Stimulated activated CD4-positive, alpha-beta T cell treated with anti-CD3 and anti-CD28 coated beads, Interleukin-1b, Interleukin-23, amount 100 ng/mL, for 24 hours (primary cell): ENCODE data around the gene PRKCQ.
"Not testable (repeated sequence)": the region's sequence is repeated elsewhere in the genome, so short reads cannot be mapped to it uniquely, and the experiment has no call there.

Experiments used
- DNase-seq, 4 experiments: peaks; one replicate each; pipeline ENCODE4 v3.0.0-alpha.2; 2020; ENCODE audit warnings: low read depth in 4 of 4, low spot score in 1 of 4

Gene PRKCQ

DNA sequence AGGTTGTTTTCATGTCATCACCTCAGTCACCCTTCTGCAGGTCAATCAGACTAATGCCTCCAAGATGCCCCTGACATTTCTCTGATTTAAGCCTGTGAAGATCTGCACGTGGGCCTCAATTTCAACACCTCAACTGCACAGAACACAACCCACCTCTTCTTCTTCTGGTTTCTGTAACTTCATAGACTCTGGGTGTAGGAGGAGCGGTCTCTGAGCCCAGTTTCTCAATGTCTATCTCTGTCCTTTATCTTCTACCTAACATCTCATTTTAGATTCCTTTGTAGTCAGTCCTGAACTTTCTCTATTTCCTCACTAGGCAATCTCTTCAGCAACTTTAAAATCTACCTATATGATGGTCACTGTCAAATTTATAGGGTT lies 85.6 kb downstream of the PRKCQ start:
- no peak for DNase-seq

DNA sequence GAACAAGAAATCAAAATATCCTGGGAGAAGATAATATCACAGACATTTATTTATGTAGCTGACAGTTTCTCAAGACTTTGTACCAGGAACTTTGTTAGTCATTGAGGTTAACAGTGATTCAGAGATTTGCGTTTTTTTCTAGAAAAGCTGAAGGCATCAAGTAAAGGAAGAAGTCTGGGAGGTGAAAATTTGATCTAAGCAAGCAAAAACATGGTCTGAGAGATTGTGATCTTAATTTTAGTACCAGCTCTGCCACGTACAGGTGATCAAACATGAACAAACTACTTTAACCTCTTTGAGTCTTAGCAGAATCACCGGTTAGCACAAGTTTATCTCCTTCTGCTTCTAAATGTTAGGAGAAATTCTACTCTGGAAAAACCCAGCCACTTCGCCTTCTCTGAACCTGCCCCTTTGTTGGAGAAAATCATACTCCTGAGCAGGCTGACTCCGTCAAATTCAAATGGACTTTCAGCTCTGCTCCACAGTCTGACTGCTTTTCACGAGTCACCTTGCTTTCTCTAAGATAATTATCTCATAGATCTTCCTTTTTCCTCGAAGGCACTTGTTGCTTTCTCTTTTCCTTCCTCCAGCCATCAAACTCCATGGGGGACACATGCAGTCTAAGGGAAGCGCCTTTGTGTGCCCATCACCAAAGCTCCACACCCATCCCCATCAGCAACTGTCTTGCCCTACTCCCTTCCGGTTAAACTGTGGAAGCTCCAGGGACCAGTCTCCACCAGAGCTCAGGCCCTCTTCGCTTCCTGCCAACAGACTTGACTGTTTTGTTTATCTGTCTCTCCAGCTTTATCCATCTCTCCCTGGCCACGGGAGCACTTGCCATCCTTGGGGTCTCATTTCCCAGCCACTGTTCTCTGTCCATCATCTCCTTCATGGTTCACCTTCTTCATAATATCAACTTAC lies 86.3 kb downstream of the PRKCQ start:
- DNase-seq, result no peak

DNA sequence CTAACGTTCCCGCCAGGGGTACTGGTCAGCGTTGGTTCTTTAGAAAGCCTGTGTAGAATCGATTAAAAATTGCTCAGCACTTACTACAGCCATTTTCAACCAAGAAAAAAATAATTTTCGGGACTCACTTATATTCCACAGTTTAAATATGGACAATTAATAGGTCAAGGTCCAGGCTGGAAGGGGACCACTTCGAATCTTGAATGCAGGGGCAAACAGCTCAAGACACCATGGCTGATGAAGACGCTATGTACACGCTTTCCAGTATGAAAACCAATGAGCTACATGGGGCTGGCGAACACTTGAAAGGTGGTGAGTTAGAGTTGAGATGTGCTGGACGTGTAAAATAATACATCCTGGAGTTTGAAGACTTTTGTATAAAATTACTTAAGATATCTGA lies 87.2 kb downstream of the PRKCQ start:
- no peak for DNase-seq

DNA sequence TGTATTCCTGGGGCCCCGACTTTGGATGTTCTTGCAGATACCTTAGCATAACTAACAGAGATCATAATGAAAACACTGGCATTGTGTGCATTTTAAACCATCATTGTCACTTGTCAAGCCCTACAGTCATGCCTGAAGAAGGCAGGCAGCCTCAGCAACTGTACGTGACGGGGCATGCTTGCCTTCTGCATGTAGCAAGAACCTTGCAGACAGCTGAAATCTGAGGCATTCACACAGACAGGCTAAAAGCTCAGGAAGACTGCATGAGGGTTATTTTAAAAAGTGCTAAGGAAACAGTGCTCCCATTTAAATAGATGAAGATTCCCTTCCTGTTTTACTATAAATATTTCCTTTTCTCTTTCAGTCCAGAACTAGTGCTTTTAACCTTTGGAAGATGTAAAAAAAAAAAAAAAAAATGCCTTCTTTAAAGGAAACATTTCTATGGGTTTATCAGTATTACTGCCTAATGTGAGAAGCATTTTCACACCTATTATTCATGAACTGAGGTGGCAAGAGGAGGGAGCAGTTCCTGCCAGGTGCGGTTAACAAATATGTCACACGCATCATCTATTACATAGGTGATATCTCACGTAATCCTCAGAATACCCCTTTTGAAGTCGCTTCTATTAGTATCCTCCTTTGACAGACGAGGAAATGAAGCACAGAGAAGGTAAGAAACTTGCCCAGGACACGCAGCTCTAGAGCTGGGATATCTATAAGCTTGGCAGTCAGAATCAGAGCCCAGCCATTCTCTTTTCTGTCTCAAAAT lies 88.1 kb downstream of the PRKCQ start:
- DNase-seq, result no peak

DNA sequence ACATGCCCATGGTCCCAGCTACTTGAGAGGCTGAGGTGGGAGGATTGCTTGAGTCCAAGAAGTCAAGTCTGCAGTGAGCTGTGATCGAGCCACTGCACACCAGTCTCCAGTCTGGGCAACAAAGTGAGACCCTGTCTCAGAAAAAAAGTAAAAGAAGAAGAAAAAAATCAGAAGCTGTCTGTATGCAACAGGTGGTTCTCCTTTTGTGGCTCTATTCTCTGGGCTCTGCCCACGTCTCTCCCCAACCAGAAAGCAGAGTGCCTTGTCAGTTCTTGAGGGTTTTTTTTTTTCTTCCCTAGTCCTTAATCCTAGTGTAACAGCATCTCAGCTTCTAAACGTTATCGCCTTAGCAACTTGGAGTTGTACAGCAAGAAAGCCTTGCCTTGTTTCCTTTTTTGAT lies 89.5 kb downstream of the PRKCQ start:
- no peak for DNase-seq

DNA sequence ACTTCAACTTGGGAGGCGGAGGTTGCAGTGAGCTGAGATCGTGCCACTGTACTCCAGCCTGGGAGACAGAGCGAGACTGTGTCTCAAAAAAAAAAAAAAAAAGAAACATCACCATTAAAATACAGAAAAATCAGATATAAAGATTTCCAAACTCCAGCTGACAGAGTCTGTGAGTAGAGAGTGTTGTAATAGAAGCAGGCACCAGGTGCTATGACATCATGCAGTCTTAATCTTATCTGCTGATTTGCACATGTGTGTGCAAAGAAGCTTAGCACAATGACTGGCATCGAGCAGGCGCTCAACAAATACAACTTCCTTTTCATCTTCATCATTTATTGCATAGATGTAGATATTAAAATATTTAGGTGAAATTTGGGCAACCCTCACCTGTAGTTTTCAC lies 92.2 kb downstream of the PRKCQ start:
- no peak for DNase-seq

DNA sequence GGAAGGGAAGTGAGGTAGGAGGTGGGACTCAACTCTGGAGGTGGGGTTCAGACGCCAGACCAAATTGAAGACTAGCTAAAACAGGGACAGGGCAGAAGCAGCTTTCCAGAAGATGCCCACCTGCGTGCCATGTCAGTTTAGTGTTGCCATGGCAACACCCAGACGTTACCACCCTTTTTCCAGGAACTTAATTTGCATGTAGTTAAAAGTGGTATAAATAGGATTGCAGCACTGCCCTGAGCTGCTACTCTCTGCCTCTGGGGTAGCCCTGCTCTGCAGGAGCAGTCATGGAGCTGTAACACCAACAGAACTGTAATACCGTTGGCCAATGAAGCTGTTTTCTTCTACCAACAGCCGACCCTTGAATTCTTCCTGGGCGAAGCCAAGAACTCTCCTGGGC lies 93.8 kb downstream of the PRKCQ start:
- no peak for DNase-seq

DNA sequence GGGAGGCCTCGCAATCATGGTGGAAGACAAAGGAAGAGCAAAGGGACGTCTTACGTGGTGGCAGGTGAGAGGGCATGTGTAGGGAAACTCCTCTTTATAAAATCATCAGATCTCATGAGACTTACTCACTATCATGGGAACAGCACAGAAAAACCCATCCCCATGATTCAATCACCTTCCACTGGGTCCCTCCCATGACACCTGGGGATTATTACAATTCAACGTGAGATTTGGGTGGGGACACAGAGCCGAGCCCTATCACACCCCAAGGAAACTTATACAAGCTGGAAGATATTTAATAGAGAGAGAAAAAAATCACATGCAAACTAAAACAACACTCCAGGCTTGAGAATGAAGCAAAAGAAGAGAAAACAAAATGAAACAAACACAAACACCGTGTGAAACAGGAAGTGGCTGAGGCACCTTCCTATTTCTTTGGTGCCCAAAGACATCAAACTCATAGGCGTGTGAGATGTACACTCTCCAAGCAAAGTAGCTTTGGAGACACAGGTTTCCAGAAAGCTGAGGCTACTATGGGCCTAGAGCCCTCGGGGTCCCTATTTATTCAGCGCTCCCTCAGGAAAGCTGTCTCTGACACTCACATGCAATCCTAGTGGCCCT lies 97.2 kb downstream of the PRKCQ start:
- no peak for DNase-seq

DNA sequence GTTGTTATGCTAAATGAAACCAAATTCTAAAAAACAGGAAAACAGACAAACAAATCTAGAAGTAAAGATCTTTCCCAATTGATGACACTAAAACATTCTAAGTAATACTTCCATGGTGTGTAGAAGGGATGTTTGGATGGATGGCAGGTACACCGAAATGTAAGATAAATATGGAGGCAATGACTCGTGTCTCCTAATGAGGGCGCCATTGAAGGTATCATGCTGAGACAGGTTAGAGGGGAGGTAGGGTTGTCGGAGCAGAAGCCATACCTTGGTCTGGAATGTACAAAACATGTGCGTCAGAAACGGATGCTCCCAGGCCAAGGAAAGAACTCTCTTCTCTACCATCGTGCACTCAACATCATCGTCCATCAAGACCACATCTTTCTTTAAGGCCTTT lies 101.4 kb downstream of the PRKCQ start:
- no peak for DNase-seq

DNA sequence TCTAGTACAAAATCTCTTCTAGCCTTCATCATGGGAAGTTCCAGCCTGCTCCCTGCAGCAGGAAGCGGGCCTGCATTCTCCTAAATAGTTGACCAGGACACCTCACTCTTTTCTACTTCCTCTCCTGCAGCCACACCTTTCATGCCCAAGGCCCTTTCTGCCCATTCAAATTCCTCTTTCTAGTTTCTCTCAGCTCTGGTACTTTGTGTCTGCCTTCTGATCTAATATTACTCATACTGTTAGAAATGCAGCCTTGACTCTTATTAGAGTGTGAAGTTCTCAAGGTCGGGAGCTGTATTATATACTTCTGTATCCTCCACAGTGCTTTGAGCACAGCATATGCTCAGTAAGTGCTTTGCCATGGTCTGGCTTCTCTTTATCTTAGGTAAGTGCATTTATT lies 103.1 kb downstream of the PRKCQ start:
- DNase-seq, result no peak

DNA sequence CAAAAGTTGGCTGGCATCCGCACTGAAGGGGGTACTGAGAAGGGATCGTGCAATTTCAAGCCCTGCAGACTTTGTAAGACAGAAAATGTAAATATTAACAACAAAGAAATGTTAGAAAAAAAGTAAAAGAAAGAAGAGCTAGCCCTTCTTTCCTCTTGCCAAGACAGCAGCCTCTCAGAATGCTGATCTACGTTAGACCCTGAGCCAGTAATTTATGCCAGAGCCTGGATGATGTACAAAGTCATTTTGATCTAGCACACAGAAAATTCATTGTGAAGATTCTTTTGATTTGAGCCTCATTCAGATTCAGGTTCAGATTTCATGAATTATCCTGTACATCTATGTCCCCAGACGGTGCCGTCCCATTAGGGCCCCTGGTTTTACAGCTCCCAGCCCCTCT lies 105.2 kb downstream of the PRKCQ start:
- no peak for DNase-seq

DNA sequence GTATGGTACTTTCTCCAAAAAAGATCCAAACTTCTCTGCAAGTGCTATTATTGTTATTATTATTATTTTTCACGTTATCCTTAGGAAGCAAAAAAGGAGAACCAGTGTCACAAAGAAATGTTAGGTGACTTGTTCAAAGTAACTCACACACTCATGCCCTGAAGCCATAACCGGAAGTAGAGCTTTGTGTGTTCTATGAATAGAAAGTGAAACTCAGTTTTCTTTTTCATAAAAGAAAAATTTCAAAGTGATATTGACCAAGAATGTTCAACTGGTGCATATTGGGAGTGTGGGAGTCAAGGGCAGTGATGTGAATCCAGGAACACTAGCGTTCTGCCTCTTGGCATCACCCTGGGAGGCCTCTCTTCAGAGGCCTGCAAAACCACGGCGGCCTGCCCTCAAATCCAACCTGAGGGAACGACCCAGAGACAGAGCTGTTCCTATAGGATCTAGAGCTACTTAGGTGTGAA lies 106.1 kb downstream of the PRKCQ start:
- DNase-seq, result no peak

DNA sequence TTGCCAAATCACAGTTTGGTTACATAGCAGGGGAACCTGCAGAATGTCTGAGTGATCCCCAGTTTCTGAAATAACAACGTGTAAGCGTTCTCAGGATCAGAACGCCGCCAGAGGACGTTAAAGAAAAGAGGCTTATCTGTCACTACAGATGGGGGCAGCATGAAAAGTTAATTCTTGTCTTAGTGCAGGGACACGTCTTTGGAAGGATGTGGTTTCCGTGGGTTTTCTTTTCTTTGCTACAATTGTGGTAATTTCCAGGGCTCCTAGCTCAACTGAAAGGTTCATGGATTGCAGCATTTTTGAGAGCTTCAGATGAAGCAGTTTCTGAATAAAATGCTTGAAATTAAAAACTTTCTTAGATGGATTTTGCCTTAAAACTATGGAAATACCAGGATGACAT lies 106.6 kb downstream of the PRKCQ start:
- peak in 1 of 4 experiments; percentile 20 for DNase-seq

DNA sequence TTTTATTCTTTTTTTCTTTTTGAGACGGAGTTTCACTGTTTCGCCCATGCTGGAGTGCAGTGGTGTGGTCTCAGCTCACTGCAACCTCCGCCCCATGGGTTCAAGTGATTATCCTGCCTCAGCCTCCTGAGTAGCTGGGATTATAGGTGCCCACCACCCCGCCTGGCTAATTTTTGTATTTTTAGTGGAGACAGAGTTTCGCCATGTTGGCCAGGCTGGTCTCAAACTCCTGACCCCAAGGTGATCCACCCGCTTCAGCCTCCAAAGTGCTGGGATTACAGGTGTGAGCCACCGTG lies 107.4 kb downstream of the PRKCQ start:
- DNase-seq, result not testable (repeated sequence)

DNA sequence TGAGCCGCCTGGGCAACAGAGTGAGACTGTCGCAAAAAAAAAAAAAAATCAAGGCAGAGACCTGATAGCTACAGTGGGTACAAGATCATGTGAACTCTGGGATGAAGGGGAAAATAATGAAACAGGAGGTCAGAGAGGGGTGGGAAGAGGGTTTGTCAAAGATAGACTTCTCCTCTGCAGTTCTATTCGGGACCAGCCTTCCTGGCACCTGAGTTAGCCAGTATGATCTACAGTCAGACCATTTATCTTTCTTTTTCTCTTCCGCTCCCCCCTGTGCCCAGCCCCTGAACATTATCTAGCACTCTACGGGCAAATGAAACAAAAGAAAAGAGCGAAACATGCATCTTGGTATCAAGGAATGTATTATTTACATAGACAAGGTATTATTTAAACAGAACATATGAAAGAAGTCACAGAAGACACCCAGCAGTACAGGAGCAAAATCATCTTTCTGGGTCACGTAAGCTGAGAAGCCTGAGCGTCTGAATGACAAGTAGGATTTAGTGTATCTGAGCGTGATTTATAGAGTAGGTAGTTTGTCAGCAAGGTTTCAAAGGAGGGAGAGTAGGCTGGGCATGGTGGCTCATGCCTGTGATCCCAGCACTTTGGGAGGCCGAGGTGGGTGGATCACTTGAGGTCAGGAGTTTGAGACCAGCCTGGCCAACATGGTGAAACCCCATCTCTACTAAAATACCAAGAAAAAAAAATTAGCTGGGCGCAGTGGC lies 109.0 kb downstream of the PRKCQ start:
- no peak for DNase-seq

DNA sequence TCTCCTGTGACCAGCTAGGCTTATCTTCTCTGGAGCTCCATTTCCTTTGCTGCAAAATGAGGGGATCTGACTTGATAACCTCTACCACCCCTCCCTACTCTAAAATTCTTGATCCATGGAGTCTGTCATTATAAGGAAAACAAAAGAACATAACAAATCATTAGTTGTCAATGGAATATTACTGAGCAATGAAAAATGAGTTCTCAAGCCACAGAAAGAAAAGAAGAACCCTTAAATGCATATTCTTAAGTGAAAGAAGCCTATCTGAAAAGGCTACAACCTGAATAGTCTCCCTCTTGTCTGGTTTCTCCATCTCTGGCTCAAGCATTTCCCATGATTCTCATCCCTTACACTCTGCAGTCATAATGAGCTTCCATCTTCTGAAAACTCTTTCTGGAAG lies 110.4 kb downstream of the PRKCQ start:
- no peak for DNase-seq

DNA sequence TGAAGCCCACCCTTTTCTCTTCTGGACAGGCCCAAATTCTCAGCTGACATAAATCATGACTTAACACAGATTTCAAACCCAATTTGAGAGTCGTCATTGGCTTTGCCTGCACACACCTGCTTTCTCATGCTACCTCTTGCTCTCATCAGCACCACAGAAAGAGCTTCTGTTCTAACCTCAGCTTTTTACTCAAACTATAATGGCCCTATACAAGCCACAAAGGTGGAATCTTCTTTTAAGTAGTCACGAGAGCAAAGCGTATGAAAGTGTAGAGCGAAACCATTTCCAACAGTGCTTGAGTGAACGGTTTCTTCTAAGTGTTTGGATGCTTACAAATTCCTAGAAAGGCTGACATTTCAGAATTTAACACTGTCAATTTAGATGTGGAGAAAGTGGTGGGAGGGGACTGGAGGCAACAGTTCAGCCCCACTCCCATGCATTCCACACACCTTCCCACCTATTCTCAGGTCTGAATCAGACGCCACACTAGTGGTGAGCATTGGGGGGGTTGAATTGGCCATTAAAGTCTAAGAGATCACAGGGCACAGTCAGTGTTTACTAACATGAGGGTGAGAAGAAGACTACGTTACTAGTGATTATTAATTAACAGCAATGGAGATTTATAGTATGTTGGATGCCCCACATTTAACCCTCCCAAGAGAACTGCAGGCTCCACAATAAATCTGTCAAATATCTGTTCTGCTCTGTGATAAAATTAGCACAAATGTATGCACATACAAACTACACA lies 114.0 kb downstream of the PRKCQ start:
- DNase-seq, result peak in 1 of 4 experiments; percentile 32

DNA sequence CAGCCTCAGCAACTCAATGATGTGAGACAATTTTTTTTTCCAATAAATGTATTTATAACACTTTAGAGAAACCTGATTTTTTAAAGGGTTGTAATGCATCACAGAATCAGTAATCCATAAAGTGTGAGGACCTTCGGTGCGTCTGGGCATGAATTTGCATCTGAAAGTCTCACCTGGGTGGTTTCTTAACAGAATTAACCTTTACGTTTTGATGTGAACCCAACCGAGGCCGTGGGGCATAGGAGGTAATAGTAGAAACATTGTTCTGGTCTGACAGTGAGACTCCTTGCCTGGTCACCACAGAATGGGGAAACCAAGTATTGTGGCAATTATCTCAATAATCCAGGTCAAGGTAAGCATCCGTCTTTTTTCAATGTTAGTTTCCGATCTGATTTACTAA lies 114.6 kb downstream of the PRKCQ start:
- no peak for DNase-seq

DNA sequence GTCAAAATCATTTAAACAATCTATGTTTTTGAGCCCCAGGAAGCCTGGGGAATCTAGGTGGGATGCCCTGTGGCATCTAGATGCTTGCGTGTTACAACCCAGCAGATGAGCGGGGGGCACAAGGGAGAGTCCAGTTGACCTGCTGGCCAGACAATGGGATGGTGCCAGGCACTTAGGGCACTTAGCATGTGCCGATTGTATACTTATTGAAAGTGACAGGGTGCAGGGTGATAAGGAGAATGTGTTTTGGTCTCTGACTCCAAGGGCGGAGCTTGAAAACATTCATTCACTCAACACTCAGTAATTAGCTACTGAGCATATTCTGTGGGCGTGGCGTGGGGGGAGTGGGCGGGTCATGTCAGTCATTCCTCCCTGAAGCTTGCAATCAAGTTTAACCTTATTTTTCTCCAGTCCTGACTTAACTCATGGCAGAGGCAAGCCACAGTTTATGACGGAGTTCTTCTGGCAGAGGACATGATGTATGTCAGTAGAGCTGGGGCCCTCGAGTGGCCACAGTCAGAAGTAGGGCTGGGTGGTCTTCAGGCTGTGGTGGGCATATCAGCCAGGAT lies 115.1 kb downstream of the PRKCQ start:
- DNase-seq, result no peak

DNA sequence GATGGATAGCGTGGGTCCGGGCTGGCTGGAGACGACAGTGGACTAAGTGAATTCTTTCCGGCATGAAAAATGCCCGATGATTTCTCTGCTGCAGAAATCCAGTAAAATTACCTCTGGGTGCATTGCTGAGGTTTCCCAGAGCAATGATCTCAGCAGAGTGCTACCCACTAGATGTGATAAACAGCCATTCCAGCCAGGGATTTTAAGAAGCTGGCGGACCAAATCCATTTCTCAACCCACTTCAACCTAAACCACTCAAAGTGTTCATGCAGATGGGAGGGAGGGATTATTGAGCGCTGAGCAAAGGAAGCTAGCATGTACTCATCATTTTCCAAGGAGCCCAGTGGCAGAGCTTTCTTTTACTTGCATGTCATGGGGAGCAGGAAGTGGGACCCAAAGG lies 116.7 kb downstream of the PRKCQ start:
- no peak for DNase-seq
